Hepatocyte (in vitro differentiated cells): Measurements from ENCODE around the gene TCHH.

Source experiments
- CTCF ChIP-seq: fragments of 200-600 bp; sonication (generic); IDR thresholded peaks from 2 replicates; pipeline ENCODE4 v1.5.1; 2016; ENCODE audit warnings: antibody characterized with exemption, mild to moderate bottlenecking; ENCODE audit not compliant: poor library complexity
- EZH2 ChIP-seq: fragments of 200-600 bp; sonication (generic); IDR thresholded peaks from 2 replicates; pipeline ENCODE4 v1.6.1; 2016; ENCODE audit warnings: antibody characterized with exemption, mild to moderate bottlenecking, borderline replicate concordance
- EZH2phosphoT487 ChIP-seq: fragments of 200-600 bp; sonication (generic); IDR thresholded peaks from one replicate; pipeline ENCODE4 v1.6.1; 2018; ENCODE audit warnings: antibody characterized with exemption, mild to moderate bottlenecking, low read depth, moderate library complexity; ENCODE audit not compliant: unreplicated experiment, severe bottlenecking

- TF ChIP-seq CTCF (no peak), EZH2 (no peak), EZH2phosphoT487 (no peak)
These were observed 45.3 kb upstream of the TCHH start for GRCh38 chr1:152160576-152160975.
